ENCODE measurements around the gene GRPEL1. TPM values are rescaled to one million over a fixed set of nuclear protein-coding genes. Genes with fewer than 3 reads are reported as not detected.

The GRPEL1 gene
- total and polyA plus RNA-seq, 2 of the 4 experiments (the other 2 are of a cell fraction): 33.0 to 33.9 TPM

- Histone ChIP-seq H3K4me3 (ENCODE audit: insufficient read depth, low read depth, low read length) (peak overlapping the region; percentile 74), H3K27ac (ENCODE audit: insufficient read depth, low read length) (peak overlapping the region; percentile 85), H3K4me1 (ENCODE audit: control insufficient read depth, insufficient read depth, low read length) (peaks cover 7% of the 10 kb centered on the region; the same call in 1 of the 2 replicates), H3K56ac (ENCODE audit: extremely low read depth, insufficient read depth, low read length) (peak overlapping the region; percentile 70; the same call in 1 of the 2 replicates), H2AFZ (replicated peaks; ENCODE audit: low read length, poor library complexity) (peak overlapping the region; percentile 97), H3K9ac (ENCODE audit: low read depth, low read length) (peak overlapping the region; percentile 79), H3K9me3 (ENCODE audit: control insufficient read depth, insufficient read depth, low read length) (no peaks in the 10 kb centered on the region), H2AK9ac (replicated peaks; ENCODE audit: low read depth, low read length, poor library complexity) (peak overlapping the region; percentile 99), H2AK5ac (ENCODE audit: low read depth, low read length) (no peak overlapping the region), H3K4ac (ENCODE audit: low read depth, low read length) (peak overlapping the region; percentile 42), H3K18ac (ENCODE audit: low read depth, low read length) (no peak overlapping the region), H2BK20ac (ENCODE audit: low read depth, low read length) (no peak overlapping the region), H4K8ac (ENCODE audit: low read depth in 2 of 2, low read length in 2 of 2) (peak overlapping the region; percentile 56 to 80; a peak in 2 of 4 replicates), H3K36me3 (ENCODE audit: control insufficient read depth, insufficient read depth, low read length) (peaks cover 9% of the 10 kb centered on the region), H4K91ac (ENCODE audit: insufficient read depth, low read depth, low read length) (no peak overlapping the region), H2BK120ac (ENCODE audit: low read depth, low read length) (no peak overlapping the region), H2BK5ac (ENCODE audit: low read depth, low read length, poor library complexity, severe bottlenecking) (no peak overlapping the region), H4K5ac (ENCODE audit: low read depth, low read length) (peak overlapping the region; percentile 33; the same call in 1 of the 2 replicates), H4K20me1 (ENCODE audit: insufficient read depth, low read length) (peaks cover 19% of the 10 kb centered on the region), H3K27me3 (ENCODE audit: control insufficient read depth, insufficient read depth, low read length) (peaks cover 2% of the 10 kb centered on the region; the same call in 1 of the 2 replicates), H3K14ac (replicated peaks; ENCODE audit: low read depth, low read length) (peak overlapping the region; percentile 33), H2BK15ac (ENCODE audit: low read depth, low read length) (no peak overlapping the region), H3K9me1 (ENCODE audit: insufficient read depth, low read length) (peaks cover 3% of the 10 kb centered on the region; the same call in 1 of the 2 replicates), H3K79me1 (ENCODE audit: low read depth in 1 of 2, low read length in 2 of 2) (peaks cover 17 to 39% of the 10 kb centered on the region in 2 experiments), H3K23ac (ENCODE audit: low read depth, low read length) (peak overlapping the region; percentile 63; the same call in 1 of the 2 replicates), H3K4me2 (ENCODE audit: low read depth, low read length) (peak overlapping the region; percentile 73)
- TF ChIP-seq FOS (IDR thresholded peaks at IDR 0.05; ENCODE audit: low read depth, low read length) (no peak), CEBPB (IDR thresholded peaks at IDR 0.05; ENCODE audit: low read depth, low read length) (no peak), RAD21 (IDR thresholded peaks at IDR 0.05; ENCODE audit: low read length) (no peak), MXI1 (IDR thresholded peaks at IDR 0.05; ENCODE audit: borderline replicate concordance, low read depth, low read length) (no peak), MAZ (IDR thresholded peaks at IDR 0.05; ENCODE audit: borderline replicate concordance, low read depth, low read length) (no peak), RCOR1 (IDR thresholded peaks at IDR 0.05; ENCODE audit: insufficient replicate concordance, low read length) (no peak)
- intact Hi-C loops (cut with micrococcal nuclease) (loop anchor here (2.0 kb wide), 1 partner anchor 56 kb away; no protein-coding TSS in a partner anchor), in situ Hi-C loops (cut with MboI; ENCODE audit: low sequenced_read_pairs) (no loop called here), dilution Hi-C loops (cut with HindIII; ENCODE audit: low sequenced_read_pairs, unreplicated experiment) (no loop called here)
- POLR2A ChIA-PET (ENCODE audit: unreplicated experiment): interaction anchor here (0.6 to 1.0 kb wide), 4 partner anchors 28 to 1293 kb away, joined by 3 to 4 read pairs (median 4); no protein-coding TSS in a partner anchor
- no peak for DNase-seq
- ATAC-seq (ENCODE audit: low read depth): peak; percentile 22
- CTCF ChIA-PET: interaction anchor here (0.6 to 1.5 kb wide), 4 partner anchors 25 to 159 kb away, joined by 3 to 4 read pairs (median 3); partner anchors contain the start of genes TADA2B and TBC1D14
- 0% methylated on average over 32 of the region's 50 CpGs; no CpG with 5 or more reads in 1 of the 2 experiments for WGBS, 2 experiments (ENCODE audit: extremely low coverage in 2 of 2, insufficient read length in 1 of 2)
- no TSS peak for BruUV-seq (replicated peaks)
These were observed 497 bp upstream of the GRPEL1 start for GRCh38 chr4:7068279-7068842.

All from IMR-90 (cell line).